GM12878 (cell line): ENCODE data around the gene AK5. TPM values are rescaled to one million over a fixed set of nuclear protein-coding genes. Genes with fewer than 3 reads are reported as not detected.

Experiments
- ATF2 ChIP-seq: IDR thresholded peaks from 2 replicates; pipeline ENCODE4 v1.6.1; 2012; ENCODE audit warnings: low read length, inconsistent platforms
- EGR1 ChIP-seq, 2 experiments: IDR thresholded peaks; 1 replicate in 1 of 2; 2 replicates in 1 of 2; pipeline ENCODE4 v1.6.1; 2011 to 2012; ENCODE audit warnings: low read depth in 2 of 2, low read length in 2 of 2, borderline replicate concordance in 1 of 2, mild to moderate bottlenecking in 1 of 2, moderate library complexity in 1 of 2
- FOXK2 ChIP-seq: fragments of 450-650 bp; IDR thresholded peaks from 2 replicates; pipeline ENCODE4 v1.6.1; 2017; ENCODE audit warnings: mild to moderate bottlenecking, moderate library complexity
- MLLT1 ChIP-seq: fragments of 450-650 bp; IDR thresholded peaks from 2 replicates; pipeline ENCODE4 v1.6.1; 2016; ENCODE audit warnings: mild to moderate bottlenecking
- MTA3 ChIP-seq: IDR thresholded peaks from 2 replicates; pipeline ENCODE4 v1.6.1; 2012; ENCODE audit warnings: low read length, inconsistent platforms, borderline replicate concordance
- RELB ChIP-seq: fragments of 450-650 bp; IDR thresholded peaks from 2 replicates; pipeline ENCODE4 v1.6.1; 2017; ENCODE audit warnings: low read depth, mild to moderate bottlenecking, moderate library complexity
- SIX5 ChIP-seq: IDR thresholded peaks from 2 replicates; pipeline ENCODE4 v1.6.1; 2011; ENCODE audit warnings: mild to moderate bottlenecking, low read depth, low read length, moderate library complexity; ENCODE audit not compliant: severe bottlenecking
- polyA plus RNA-seq, 11 experiments: library from polyadenylated mRNA; depleted of rRNA in 4 of 11; unstranded in 6 of 11; stranded (reverse) in 5 of 11; fragments of >200 nt; fragmentation: Nextera tagmentation in 4 of 11; fragmentation: Illumina TruSeq in 1 of 11; extraction: Ambion mirVana in 4 of 11; extraction: Trizol in 1 of 11; gene quantifications; 1 replicate in 1 of 11; 2 replicates in 10 of 11; pipeline versions ENCODE4 v1.2.1 to v1.2.3, GENCODE V29; 2011 to 2016; ENCODE audit warnings: inconsistent platforms in 2 of 11, missing spikeins in 2 of 11, low read depth in 1 of 11
- total RNA-seq, 4 experiments: library from RNA; depleted of rRNA in 3 of 4; stranded (reverse); fragments of >200 nt in 3 of 4; fragmentation: Illumina TruSeq in 1 of 4; extraction: Trizol in 1 of 4; gene quantifications; 2 replicates each; pipeline versions ENCODE4 v1.2.1 to v1.2.3, GENCODE V29; 2013 to 2021

The AK5 gene
- total and polyA plus RNA-seq, 10 of the 15 experiments (the other 5 are each of a cell fraction or from before 2014, with no cell fraction given), result 0.08 to 0.33 TPM; not detected in 8

GRCh38 chr1:77532641-77533040, 250.8 kb downstream of the AK5 start (continued):
- TF ChIP-seq MTA3 (no peak), SIX5 (no peak), RELB (no peak), FOXK2 (no peak), MLLT1 (no peak), ATF2 (no peak), EGR1 (IDR thresholded peaks at IDR 0.05; ENCODE audit: borderline replicate concordance in 1 of 2, low read depth in 2 of 2, low read length in 2 of 2) (no peak)
